Esophagus muscularis mucosa (tissue), 3 donors: ENCODE data around the gene SH2D1B.

Experiments
- CTCF ChIP-seq, 3 experiments: fragments of 200-600 bp in 2 of 3; fragments of 450-650 bp in 1 of 3; sonication (generic) in 2 of 3; IDR thresholded peaks; one replicate each; pipeline ENCODE4 v1.5.1; 2017 to 2019; ENCODE audit warnings: antibody characterized with exemption in 3 of 3, mild to moderate bottlenecking in 2 of 3, moderate library complexity in 1 of 3
- POLR2A ChIP-seq: fragments of 450-650 bp; IDR thresholded peaks from one replicate; pipeline ENCODE4 v1.6.1; 2017; ENCODE audit warnings: antibody characterized with exemption, moderate library complexity, mild to moderate bottlenecking, low read depth
- POLR2AphosphoS5 ChIP-seq, 2 donors: sonication (generic); formaldehyde crosslinking; IDR thresholded peaks; one replicate each; pipeline ENCODE4 v1.6.1; 2017; ENCODE audit warnings: antibody characterized with exemption in 2 of 2

DNA sequence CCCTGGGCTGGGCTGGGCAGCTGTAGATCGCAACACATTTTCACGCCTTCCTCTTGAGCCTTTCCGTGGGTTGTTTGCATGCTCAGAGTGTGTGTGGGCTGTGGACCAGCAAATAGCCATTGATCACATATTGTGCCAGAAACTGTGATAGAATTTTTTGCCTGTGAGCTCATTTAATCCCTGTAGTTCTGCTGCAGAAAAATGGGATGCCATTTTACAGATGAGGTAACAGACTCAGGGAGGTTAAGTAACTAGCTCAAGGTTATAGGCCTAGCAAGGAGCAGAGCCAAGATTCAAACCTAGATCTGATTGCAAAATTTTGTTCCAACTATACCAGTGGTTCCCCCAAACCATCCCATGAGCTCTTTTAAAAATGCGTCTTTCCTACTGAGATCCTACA is 45.8 kb downstream of the SH2D1B start:
- TF ChIP-seq CTCF (IDR thresholded peaks at IDR 0.05) (no peak), POLR2A (no peak), POLR2AphosphoS5 (IDR thresholded peaks at IDR 0.05) (no peak)
